ENCODE measurements around the gene CIAO3. TPM values are rescaled to one million over a fixed set of nuclear protein-coding genes. Genes with fewer than 3 reads are reported as not detected.

The CIAO3 gene
- total and polyA plus RNA-seq, 10 of the 15 experiments (the other 5 are each of a cell fraction or from before 2014, with no cell fraction given), result 1.4 to 37.5 (median 30.8) TPM

- ChIA-PET POLR2A (interaction anchor here (0.9 to 7.3 kb wide), 3 partner anchors 8 to 40 kb away, joined by 3 to 60 read pairs (median 3); partner anchors contain the start of genes CCDC78 and HAGHL), CTCF (interaction anchor here (1.4 to 3.5 kb wide), 3 partner anchors 13 to 23 kb away, joined by 3 to 17 read pairs (median 13); partner anchors contain the start of gene ANTKMT), RAD21 (ENCODE audit: unreplicated experiment) (no interaction called here), SMC1A (ENCODE audit: uncharacterized antibody, unreplicated experiment) (interaction anchor here (1.5 kb wide), 1 partner anchor 23 kb away, joined by 3 read pairs; no protein-coding TSS in a partner anchor)
- intact Hi-C loops (cut with micrococcal nuclease; ENCODE audit: unreplicated experiment) (no loop called here), in situ Hi-C loops (cut with MboI) (no loop called here)
- peaks cover 11% of the 10 kb centered on the region for H3K79me2 ChIP-seq (ENCODE audit: control insufficient read depth, insufficient read depth, low read length)
- 85% methylated on average over 25 of the region's 25 CpGs for WGBS (ENCODE audit: insufficient coverage, insufficient replicate concordance, low lambda C conversion rate, missing lambda C conversion rate)
- FAIRE-seq (no peak), DNase-seq (ENCODE audit: low read depth, low spot score) (no peak), ATAC-seq (no peak)
- H2AFZ ChIP-seq (ENCODE audit: control insufficient read depth, low read depth, low read length), result no peak overlapping the region
- H3K4me1 ChIP-seq (ENCODE audit: control insufficient read depth, insufficient read depth, low read length), result peaks cover 42% of the 10 kb centered on the region
- no peaks in the 10 kb centered on the region for H3K9me3 ChIP-seq (replicated peaks; ENCODE audit: control insufficient read depth, insufficient read depth, low read length)
- H3K4me3 ChIP-seq, result peak overlapping the region; percentile 49; the same call in 1 of the 2 replicates
- H3K36me3 ChIP-seq (ENCODE audit: control insufficient read depth in 2 of 2, insufficient read depth in 2 of 2, low read length in 1 of 2), result peaks cover 7 to 9% of the 10 kb centered on the region in 2 experiments; a peak in 3 of 4 replicates
- no peaks in the 10 kb centered on the region for H3K27me3 ChIP-seq (replicated peaks in 1 of 2; ENCODE audit: control insufficient read depth in 2 of 2, insufficient read depth in 2 of 2, low read length in 1 of 2)
- no peaks in the 10 kb centered on the region for H4K20me1 ChIP-seq (ENCODE audit: control insufficient read depth, insufficient read depth)
- H3K9ac ChIP-seq (ENCODE audit: control insufficient read depth, insufficient read depth, low read length), result peak overlapping the region; percentile 56
- H3K27ac ChIP-seq (ENCODE audit: control insufficient read depth, insufficient read depth), result peak overlapping the region; percentile 83
- no TSS peak for BruUV-seq (replicated peaks)
- TF ChIP-seq CREB1 (IDR thresholded peaks at IDR 0.05; ENCODE audit: low read depth) (no peak), NBN (IDR thresholded peaks at IDR 0.05) (no peak), NR2C2 (IDR thresholded peaks at IDR 0.05; ENCODE audit: borderline replicate concordance, control insufficient read depth, insufficient read length, low read depth) (no peak), CBX5 (IDR thresholded peaks at IDR 0.05; ENCODE audit: low read depth) (no peak), IRF4 (IDR thresholded peaks at IDR 0.05; ENCODE audit: low read depth, low read length) (no peak)
- TF ChIP-seq, protein P1, sequence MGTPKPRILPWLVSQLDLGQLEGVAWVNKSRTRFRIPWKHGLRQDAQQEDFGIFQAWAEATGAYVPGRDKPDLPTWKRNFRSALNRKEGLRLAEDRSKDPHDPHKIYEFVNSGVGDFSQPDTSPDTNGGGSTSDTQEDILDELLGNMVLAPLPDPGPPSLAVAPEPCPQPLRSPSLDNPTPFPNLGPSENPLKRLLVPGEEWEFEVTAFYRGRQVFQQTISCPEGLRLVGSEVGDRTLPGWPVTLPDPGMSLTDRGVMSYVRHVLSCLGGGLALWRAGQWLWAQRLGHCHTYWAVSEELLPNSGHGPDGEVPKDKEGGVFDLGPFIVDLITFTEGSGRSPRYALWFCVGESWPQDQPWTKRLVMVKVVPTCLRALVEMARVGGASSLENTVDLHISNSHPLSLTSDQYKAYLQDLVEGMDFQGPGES (IDR thresholded peaks at IDR 0.05), result no peak
- TF ChIP-seq, protein P2, sequence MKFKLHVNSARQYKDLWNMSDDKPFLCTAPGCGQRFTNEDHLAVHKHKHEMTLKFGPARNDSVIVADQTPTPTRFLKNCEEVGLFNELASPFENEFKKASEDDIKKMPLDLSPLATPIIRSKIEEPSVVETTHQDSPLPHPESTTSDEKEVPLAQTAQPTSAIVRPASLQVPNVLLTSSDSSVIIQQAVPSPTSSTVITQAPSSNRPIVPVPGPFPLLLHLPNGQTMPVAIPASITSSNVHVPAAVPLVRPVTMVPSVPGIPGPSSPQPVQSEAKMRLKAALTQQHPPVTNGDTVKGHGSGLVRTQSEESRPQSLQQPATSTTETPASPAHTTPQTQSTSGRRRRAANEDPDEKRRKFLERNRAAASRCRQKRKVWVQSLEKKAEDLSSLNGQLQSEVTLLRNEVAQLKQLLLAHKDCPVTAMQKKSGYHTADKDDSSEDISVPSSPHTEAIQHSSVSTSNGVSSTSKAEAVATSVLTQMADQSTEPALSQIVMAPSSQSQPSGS (IDR thresholded peaks at IDR 0.05; ENCODE audit: low read length), result no peak
- H3K4me2 ChIP-seq (ENCODE audit: control insufficient read depth, insufficient read depth), result peak overlapping the region; percentile 79
These were observed 5.6 kb downstream of the CIAO3 start for GRCh38 chr16:734981-735881.

Measured in GM12878 (cell line).